HEK293 (cell line): ENCODE results near the gene PCDHA13.
A peak's percentile ranks its signal among the peaks of the same experiment; 100 is the strongest.

Source experiments
- HIC1 ChIP-seq: fragments of 450-650 bp; formaldehyde crosslinking; IDR thresholded peaks from 2 replicates; pipeline ENCODE4 v1.5.1; 2016; ENCODE audit warnings: missing biosample characterization, missing genetic modification characterization
- HOXA7 ChIP-seq: sonication (generic); formaldehyde crosslinking; IDR thresholded peaks from 2 replicates; pipeline ENCODE4 v1.8.1; 2022; ENCODE audit warnings: missing genetic modification reagents, borderline replicate concordance
- KLF16 ChIP-seq: fragments of 450-650 bp; formaldehyde crosslinking; IDR thresholded peaks from 2 replicates; pipeline ENCODE4 v1.5.1; 2017; ENCODE audit warnings: missing biosample characterization, missing genetic modification characterization
- KLF9 ChIP-seq: fragments of 450-650 bp; formaldehyde crosslinking; IDR thresholded peaks from 2 replicates; pipeline ENCODE4 v1.5.1; 2016; ENCODE audit warnings: missing biosample characterization, missing genetic modification characterization, low read depth
- PRDM4 ChIP-seq: fragments of 450-650 bp; formaldehyde crosslinking; IDR thresholded peaks from 2 replicates; pipeline ENCODE4 v1.5.1; 2017; ENCODE audit warnings: missing biosample characterization, missing genetic modification characterization
- SCRT2 ChIP-seq: fragments of 450-650 bp; formaldehyde crosslinking; IDR thresholded peaks from 2 replicates; pipeline ENCODE4 v1.5.1; 2016; ENCODE audit warnings: missing biosample characterization, missing genetic modification characterization
- SETDB1 ChIP-seq: IDR thresholded peaks from one replicate; pipeline ENCODE4 v1.6.1; 2017; ENCODE audit warnings: mild to moderate bottlenecking, low read length, moderate library complexity, mixed read lengths; ENCODE audit not compliant: insufficient read length
- SP3 ChIP-seq: fragments of 450-650 bp; formaldehyde crosslinking; IDR thresholded peaks from 2 replicates; pipeline ENCODE4 v1.5.1; 2016; ENCODE audit warnings: missing biosample characterization, missing genetic modification characterization
- SP7 ChIP-seq: fragments of 450-650 bp; formaldehyde crosslinking; IDR thresholded peaks from 2 replicates; pipeline ENCODE4 v1.5.1; 2016; ENCODE audit warnings: missing biosample characterization, missing genetic modification characterization
- WT1 ChIP-seq: fragments of 450-650 bp; formaldehyde crosslinking; IDR thresholded peaks from 2 replicates; pipeline ENCODE4 v1.5.1; 2016; ENCODE audit warnings: missing biosample characterization, missing genetic modification characterization
- ZBTB10 ChIP-seq: fragments of 450-650 bp; formaldehyde crosslinking; IDR thresholded peaks from 2 replicates; pipeline ENCODE4 v1.5.1; 2016; ENCODE audit warnings: missing biosample characterization, missing genetic modification characterization
- ZBTB21 ChIP-seq: fragments of 450-650 bp; formaldehyde crosslinking; IDR thresholded peaks from 2 replicates; pipeline ENCODE4 v1.5.1; 2017; ENCODE audit warnings: missing biosample characterization, missing genetic modification characterization
- ZIC2 ChIP-seq: fragments of 450-650 bp; formaldehyde crosslinking; IDR thresholded peaks from 2 replicates; pipeline ENCODE4 v1.5.1; 2016; ENCODE audit warnings: missing biosample characterization, missing genetic modification characterization
- ZNF121 ChIP-seq: fragments of 450-650 bp; formaldehyde crosslinking; IDR thresholded peaks from 2 replicates; pipeline ENCODE4 v1.5.1; 2016; ENCODE audit warnings: missing biosample characterization, missing genetic modification characterization
- ZNF132 ChIP-seq: fragments of 450-650 bp; formaldehyde crosslinking; IDR thresholded peaks from 2 replicates; pipeline ENCODE4 v1.5.1; 2017; ENCODE audit warnings: missing biosample characterization, missing genetic modification characterization, borderline replicate concordance
- ZNF138 ChIP-seq: fragments of 450-650 bp; formaldehyde crosslinking; IDR thresholded peaks from 2 replicates; pipeline ENCODE4 v1.5.1; 2016; ENCODE audit warnings: missing biosample characterization, missing genetic modification characterization, borderline replicate concordance
- ZNF169 ChIP-seq: fragments of 450-650 bp; formaldehyde crosslinking; IDR thresholded peaks from 2 replicates; pipeline ENCODE4 v1.5.1; 2016; ENCODE audit warnings: missing biosample characterization, missing genetic modification characterization
- ZNF362 ChIP-seq: fragments of 450-650 bp; formaldehyde crosslinking; IDR thresholded peaks from 2 replicates; pipeline ENCODE4 v1.5.1; 2016; ENCODE audit warnings: missing biosample characterization, missing genetic modification characterization
- ZNF366 ChIP-seq: fragments of 450-650 bp; formaldehyde crosslinking; conservative IDR thresholded peaks from 2 replicates; pipeline ENCODE4 v1.5.1; 2016; ENCODE audit warnings: missing biosample characterization, missing genetic modification characterization
- ZNF398 ChIP-seq: fragments of 450-650 bp; formaldehyde crosslinking; IDR thresholded peaks from 2 replicates; pipeline ENCODE4 v1.5.1; 2017; ENCODE audit warnings: missing biosample characterization, missing genetic modification characterization
- ZNF416 ChIP-seq: fragments of 450-650 bp; formaldehyde crosslinking; IDR thresholded peaks from 2 replicates; pipeline ENCODE4 v1.5.1; 2016; ENCODE audit warnings: missing biosample characterization, missing genetic modification characterization
- ZNF513 ChIP-seq: fragments of 450-650 bp; IDR thresholded peaks from 2 replicates; pipeline ENCODE4 v1.5.1; 2018; ENCODE audit warnings: missing biosample characterization, missing genetic modification characterization
- ZNF548 ChIP-seq: fragments of 450-650 bp; formaldehyde crosslinking; IDR thresholded peaks from 2 replicates; pipeline ENCODE4 v1.5.1; 2016; ENCODE audit warnings: missing biosample characterization, missing genetic modification characterization
- ZNF677 ChIP-seq: fragments of 450-650 bp; IDR thresholded peaks from 2 replicates; pipeline ENCODE4 v1.5.0; 2018; ENCODE audit warnings: missing biosample characterization, mild to moderate bottlenecking, missing genetic modification characterization, moderate library complexity

The PCDHA13 gene

GRCh38 chr5:140926443-140927227 is 44.7 kb downstream of the PCDHA13 start (continued):
- TF ChIP-seq HOXA7 (CRISPR knock-in tag), result no peak
- no peak for TF ChIP-seq SCRT2
- TF ChIP-seq ZNF132 (tag by site-specific recombination), result no peak
- TF ChIP-seq ZNF548 (tag by site-specific recombination), result no peak; the same call in 1 of the 2 replicates
- TF ChIP-seq HIC1, result no peak
- peak; percentile 35; the same call in 1 of the 2 replicates for TF ChIP-seq SP7
- TF ChIP-seq KLF9 (tag by site-specific recombination), result no peak
- no peak for TF ChIP-seq PRDM4 (tag by site-specific recombination)
- no peak for TF ChIP-seq ZNF513 (tag by site-specific recombination)
- no peak for TF ChIP-seq ZNF362 (tag by site-specific recombination)
- TF ChIP-seq SP3, result no peak
- no peak for TF ChIP-seq SETDB1
- TF ChIP-seq WT1 (tag by site-specific recombination), result no peak
- no peak for TF ChIP-seq ZNF416
- no peak for TF ChIP-seq ZNF138 (tag by site-specific recombination)
- TF ChIP-seq ZNF169, result no peak
- no peak for TF ChIP-seq ZBTB21 (tag by site-specific recombination)
- no peak for TF ChIP-seq ZNF398
- TF ChIP-seq ZNF121, result 0 out of 2 replicates have a peak, but pooled peaks have one; percentile 33
- no peak for TF ChIP-seq ZNF677 (tag by site-specific recombination)
- peak; percentile 70; the same call in 1 of the 2 replicates for TF ChIP-seq ZBTB10 (tag by site-specific recombination)
- TF ChIP-seq KLF16 (tag by site-specific recombination), result no peak
- no peak for TF ChIP-seq ZNF366 (tag by site-specific recombination)
- TF ChIP-seq ZIC2 (tag by site-specific recombination), result peak; percentile 97
